IPS-18a (cell line): ENCODE data around the gene MDK.

ENCODE experiments used
- H3K27ac ChIP-seq: one replicate; pipeline ENCODE4 v1.5.1; 2013; ENCODE audit warnings: low read length
- H3K27me3 ChIP-seq: one replicate; pipeline ENCODE4 v1.6.1; 2013; ENCODE audit warnings: mild to moderate bottlenecking, low read length; ENCODE audit not compliant: control insufficient read depth, insufficient read depth
- H3K36me3 ChIP-seq: one replicate; pipeline ENCODE4 v1.6.1; 2013; ENCODE audit warnings: low read depth, low read length; ENCODE audit not compliant: control insufficient read depth
- H3K4me1 ChIP-seq: one replicate; pipeline ENCODE4 v1.6.1; 2013; ENCODE audit warnings: low read depth, low read length; ENCODE audit not compliant: control insufficient read depth
- H3K4me3 ChIP-seq: one replicate; pipeline ENCODE4 v1.5.1; 2013; ENCODE audit warnings: low read length
- H3K9ac ChIP-seq: one replicate; pipeline ENCODE4 v1.6.1; 2013; ENCODE audit warnings: mild to moderate bottlenecking, low read length, moderate library complexity
- H3K9me3 ChIP-seq: one replicate; pipeline ENCODE4 v1.6.1; 2013; ENCODE audit warnings: low read depth, low read length; ENCODE audit not compliant: control insufficient read depth

Gene MDK

GRCh38 chr11:46380340-46381047 lies 975 bp upstream of the MDK start:
- no peak overlapping the region for H3K27ac ChIP-seq
- peak overlapping the region; percentile 69 for H3K4me3 ChIP-seq
- H3K9ac ChIP-seq: peak overlapping the region; percentile 72
- H3K36me3 ChIP-seq: peaks cover 25% of the 10 kb centered on the region
- no peaks in the 10 kb centered on the region for H3K27me3 ChIP-seq
- H3K9me3 ChIP-seq: no peaks in the 10 kb centered on the region
- peaks cover 20% of the 10 kb centered on the region for H3K4me1 ChIP-seq

DNA sequence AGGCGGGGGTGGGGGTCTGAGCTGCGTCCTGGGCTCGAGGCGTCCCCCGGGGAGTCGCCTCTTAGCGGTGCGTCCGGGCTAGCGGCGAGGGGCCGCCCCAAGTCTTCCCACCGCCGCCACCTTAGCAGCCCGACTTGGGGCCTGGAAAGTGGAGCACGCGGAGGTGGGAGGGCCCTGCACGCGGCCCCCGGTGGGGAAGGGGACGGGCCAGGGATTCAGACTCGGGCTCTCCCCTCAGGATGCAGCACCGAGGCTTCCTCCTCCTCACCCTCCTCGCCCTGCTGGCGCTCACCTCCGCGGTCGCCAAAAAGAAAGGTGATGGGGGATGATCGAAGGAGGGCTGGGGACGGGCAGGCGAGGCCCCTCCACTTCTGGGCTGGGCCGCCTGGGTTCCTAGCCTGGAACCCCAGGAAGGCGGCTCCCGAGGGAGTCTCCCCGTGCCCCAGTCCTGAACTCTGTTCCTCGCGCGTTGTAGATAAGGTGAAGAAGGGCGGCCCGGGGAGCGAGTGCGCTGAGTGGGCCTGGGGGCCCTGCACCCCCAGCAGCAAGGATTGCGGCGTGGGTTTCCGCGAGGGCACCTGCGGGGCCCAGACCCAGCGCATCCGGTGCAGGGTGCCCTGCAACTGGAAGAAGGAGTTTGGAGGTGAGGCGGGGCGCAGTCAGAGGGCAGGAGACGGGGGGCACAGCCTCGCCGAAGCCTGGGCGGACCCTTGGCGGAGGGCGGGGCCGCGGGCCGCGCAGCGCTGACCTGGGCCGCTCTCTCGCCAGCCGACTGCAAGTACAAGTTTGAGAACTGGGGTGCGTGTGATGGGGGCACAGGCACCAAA lies 563 bp downstream of the MDK start:
- peaks cover 2% of the 10 kb centered on the region for H3K27me3 ChIP-seq
- H3K9me3 ChIP-seq: no peaks in the 10 kb centered on the region
- H3K9ac ChIP-seq: peak overlapping the region; percentile 92
- peak overlapping the region; percentile 90 for H3K4me3 ChIP-seq
- H3K36me3 ChIP-seq: peaks cover 16% of the 10 kb centered on the region
- H3K4me1 ChIP-seq: peaks cover 20% of the 10 kb centered on the region
- H3K27ac ChIP-seq: peak overlapping the region; percentile 70

- Histone ChIP-seq H3K4me1 (peaks cover 20% of the 10 kb centered on the region), H3K9me3 (no peaks in the 10 kb centered on the region), H3K36me3 (peaks cover 14% of the 10 kb centered on the region), H3K27ac (no peak overlapping the region), H3K9ac (peak overlapping the region; percentile 92), H3K27me3 (peaks cover 10% of the 10 kb centered on the region), H3K4me3 (peak overlapping the region; percentile 90)
These were observed 1.4 kb downstream of the MDK start for GRCh38 chr11:46382646-46383403.

- Histone ChIP-seq H3K9ac (no peak overlapping the region), H3K36me3 (peaks cover 9% of the 10 kb centered on the region), H3K27ac (no peak overlapping the region), H3K9me3 (no peaks in the 10 kb centered on the region), H3K4me3 (no peak overlapping the region), H3K4me1 (peaks cover 21% of the 10 kb centered on the region), H3K27me3 (peaks cover 15% of the 10 kb centered on the region)
These were observed 1.9 kb downstream of the MDK start for GRCh38 chr11:46383404-46383758.

DNA sequence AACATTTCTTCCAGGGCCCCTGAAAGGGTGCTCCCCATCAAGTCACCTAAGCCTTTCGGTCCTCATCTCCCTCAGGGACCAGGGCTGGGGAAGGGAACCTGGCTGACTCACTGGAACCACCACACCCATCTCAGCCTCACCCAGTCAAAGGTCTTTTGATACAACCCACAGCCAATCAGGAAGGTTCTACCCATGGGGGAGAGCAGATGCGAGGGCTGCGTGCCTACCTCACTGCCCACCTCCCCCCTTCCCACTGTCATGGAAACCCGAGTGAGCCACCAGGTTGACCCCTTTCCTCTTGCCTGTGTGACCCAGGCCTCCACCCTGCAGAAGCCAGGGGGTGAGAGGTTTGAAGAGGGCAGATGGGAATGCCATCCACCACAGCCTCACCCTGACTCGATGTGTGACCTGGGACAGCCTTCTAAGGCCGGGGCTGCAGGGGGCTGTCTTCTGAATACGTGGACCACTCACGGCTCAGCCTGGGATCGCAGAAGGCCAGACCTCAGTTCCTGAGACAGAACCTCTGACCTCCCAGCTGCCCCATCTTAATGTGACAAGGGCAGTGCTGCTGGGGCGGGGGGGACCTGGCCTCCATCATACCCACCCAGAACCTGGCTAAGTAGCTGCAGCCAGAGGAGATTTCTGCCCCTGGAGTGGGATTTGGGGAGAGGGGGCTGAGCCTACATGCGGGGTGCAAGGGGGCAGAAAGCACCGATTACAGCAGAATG lies 2.7 kb downstream of the MDK start:
- Histone ChIP-seq H3K4me3 (no peak overlapping the region), H3K27ac (no peak overlapping the region), H3K9ac (no peak overlapping the region), H3K9me3 (no peaks in the 10 kb centered on the region), H3K4me1 (peaks cover 26% of the 10 kb centered on the region), H3K36me3 (peaks cover 7% of the 10 kb centered on the region), H3K27me3 (peaks cover 23% of the 10 kb centered on the region)

DNA sequence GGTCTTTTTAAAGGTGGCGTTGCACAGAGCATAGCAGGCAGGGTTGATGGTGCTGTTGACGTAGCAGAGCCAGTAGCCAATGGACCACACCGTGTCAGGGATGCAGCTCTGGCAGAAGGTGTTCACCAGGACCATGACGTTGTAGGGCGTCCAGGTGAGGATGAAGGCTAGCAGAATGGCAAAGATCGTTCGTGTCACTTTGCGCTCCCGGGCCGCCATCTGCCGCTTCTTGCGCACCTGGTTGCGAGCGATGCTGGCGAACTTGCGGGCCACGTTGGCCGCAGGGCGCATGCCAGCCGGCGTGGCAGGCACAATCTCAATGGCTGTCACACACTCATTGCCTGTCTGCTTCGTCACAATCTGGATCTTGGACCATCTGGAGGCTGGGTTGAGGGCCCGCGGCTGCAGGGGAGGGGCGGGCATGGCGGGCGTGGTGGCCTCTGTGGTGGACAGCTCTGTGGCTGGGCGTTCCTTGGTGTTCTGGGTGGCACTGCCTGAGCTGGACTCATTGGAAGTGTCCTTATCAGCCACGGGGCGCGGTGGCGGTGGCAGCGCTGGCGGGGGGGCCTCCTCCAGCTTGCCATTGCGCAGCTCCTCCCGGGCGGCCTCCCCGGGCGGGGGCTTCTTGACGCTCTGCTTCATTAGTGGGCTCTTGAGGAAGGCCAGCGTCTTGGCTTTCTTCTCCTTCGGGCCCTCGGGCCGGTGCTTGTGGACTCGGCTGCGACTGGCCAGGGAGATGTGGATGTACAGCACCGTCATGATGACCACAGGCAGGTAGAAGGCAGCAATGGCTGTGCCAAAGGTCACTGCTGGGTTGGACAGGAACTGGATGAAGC lies 3.9 kb downstream of the MDK start:
- Histone ChIP-seq H3K27me3 (peaks cover 36% of the 10 kb centered on the region), H3K36me3 (peaks cover 7% of the 10 kb centered on the region), H3K4me3 (no peak overlapping the region), H3K27ac (no peak overlapping the region), H3K9ac (no peak overlapping the region), H3K9me3 (no peaks in the 10 kb centered on the region), H3K4me1 (peaks cover 27% of the 10 kb centered on the region)

DNA sequence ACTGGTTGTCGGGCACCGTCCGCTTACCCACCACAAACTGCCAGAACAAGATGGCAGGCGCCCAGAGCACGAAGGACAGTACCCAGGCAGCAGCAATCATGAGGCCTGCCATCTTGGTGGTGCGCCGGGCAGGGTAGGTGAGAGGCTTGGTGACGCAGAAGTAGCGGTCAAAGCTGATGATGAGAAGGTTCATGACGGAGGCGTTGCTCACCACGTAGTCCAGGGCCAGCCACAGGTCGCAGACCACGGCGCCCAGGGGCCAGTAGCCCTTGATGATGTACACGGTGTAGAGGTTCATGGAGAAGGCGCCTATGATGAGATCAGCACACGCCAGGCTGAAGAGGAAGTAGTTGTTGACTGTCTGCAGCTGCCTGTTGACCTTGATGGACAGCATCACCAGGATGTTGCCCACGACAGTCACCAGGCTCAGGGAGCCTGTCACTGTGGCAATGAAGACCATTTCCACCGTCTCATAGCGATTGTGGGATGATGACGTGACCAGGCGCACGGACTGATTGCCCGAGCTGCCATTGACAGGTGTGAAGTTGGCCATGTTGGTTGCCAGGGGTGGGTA lies 4.6 kb downstream of the MDK start:
- peaks cover 43% of the 10 kb centered on the region for H3K27me3 ChIP-seq
- H3K4me1 ChIP-seq: peaks cover 27% of the 10 kb centered on the region
- H3K4me3 ChIP-seq: no peak overlapping the region
- H3K27ac ChIP-seq: no peak overlapping the region
- H3K36me3 ChIP-seq: peaks cover 7% of the 10 kb centered on the region
- no peaks in the 10 kb centered on the region for H3K9me3 ChIP-seq
- no peak overlapping the region for H3K9ac ChIP-seq

DNA sequence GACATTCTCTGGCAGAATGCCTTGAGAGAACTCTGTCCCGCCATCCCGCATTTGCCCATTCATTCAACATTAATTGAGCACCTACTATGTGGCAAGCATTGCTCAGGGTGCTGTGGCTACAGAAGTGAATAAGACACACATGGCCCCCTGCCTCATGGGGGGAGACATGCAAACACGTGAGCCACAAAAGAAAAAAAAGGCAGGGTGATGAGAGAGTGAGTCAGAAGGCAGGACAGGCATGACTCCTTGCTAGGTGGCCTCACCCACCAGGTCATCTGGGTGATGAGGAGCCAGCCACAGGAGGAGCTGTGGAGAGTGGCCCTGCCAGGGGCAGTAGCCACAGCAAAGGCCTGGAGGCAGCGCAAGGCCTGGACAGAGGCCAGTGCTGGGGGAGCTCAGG lies 5.2 kb downstream of the MDK start:
- Histone ChIP-seq H3K9ac (no peak overlapping the region), H3K27me3 (peaks cover 46% of the 10 kb centered on the region), H3K36me3 (peaks cover 7% of the 10 kb centered on the region), H3K9me3 (no peaks in the 10 kb centered on the region), H3K27ac (no peak overlapping the region), H3K4me1 (peaks cover 27% of the 10 kb centered on the region), H3K4me3 (no peak overlapping the region)

GRCh38 chr11:46387456-46387855 lies 6.0 kb downstream of the MDK start:
- no peaks in the 10 kb centered on the region for H3K9me3 ChIP-seq

DNA sequence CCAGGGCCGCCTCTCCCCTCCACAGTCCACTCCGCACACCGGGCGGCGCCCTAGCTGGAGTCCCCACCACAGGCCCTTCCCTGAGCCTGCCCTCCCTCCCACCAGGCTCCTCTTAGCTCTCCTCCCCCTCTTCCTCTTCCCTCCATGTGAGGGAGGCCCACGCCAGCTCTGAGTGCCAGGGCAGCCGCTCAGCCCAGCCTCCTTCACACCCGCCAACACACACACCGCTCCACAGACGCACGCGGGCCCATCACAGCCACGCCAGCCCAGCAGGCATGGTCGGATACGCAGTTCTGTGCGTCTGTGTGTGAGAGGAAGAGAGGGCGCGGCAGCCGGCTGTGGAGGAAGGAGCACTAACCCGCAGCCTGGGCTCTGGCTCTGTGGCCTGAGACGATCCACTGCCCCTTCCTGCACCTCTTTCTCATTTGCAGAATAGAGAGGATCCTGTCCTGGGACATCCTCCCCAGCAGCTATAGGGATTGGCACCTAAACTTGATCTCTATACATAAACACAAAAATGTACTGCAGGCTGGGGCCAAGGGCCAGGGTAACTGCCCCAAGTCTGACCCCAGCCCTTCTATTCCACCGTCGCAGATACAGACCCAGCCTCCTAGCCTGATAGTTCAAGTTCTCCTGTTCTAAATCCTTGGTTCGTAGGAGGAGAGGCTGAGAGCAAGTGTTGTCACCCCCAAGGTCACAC lies 6.6 kb downstream of the MDK start:
- peaks cover 55% of the 10 kb centered on the region for H3K27me3 ChIP-seq

More at GRCh38 chr11:46387456-46387855, 6.0 kb downstream of the MDK start:
- no peak overlapping the region for H3K27ac ChIP-seq
- peaks cover 7% of the 10 kb centered on the region for H3K36me3 ChIP-seq
- H3K4me3 ChIP-seq: no peak overlapping the region
- H3K9ac ChIP-seq: no peak overlapping the region
- peaks cover 27% of the 10 kb centered on the region for H3K4me1 ChIP-seq
- H3K27me3 ChIP-seq: peaks cover 51% of the 10 kb centered on the region

More for the DNA sequence above, 6.6 kb downstream of the MDK start:
- H3K36me3 ChIP-seq: peaks cover 7% of the 10 kb centered on the region
- H3K9me3 ChIP-seq: no peaks in the 10 kb centered on the region
- H3K4me1 ChIP-seq: peaks cover 22% of the 10 kb centered on the region
- H3K9ac ChIP-seq: no peak overlapping the region
- H3K4me3 ChIP-seq: no peak overlapping the region
- H3K27ac ChIP-seq: no peak overlapping the region
